Measurements from ENCODE around the gene DRC1. TPM values are rescaled to one million over a fixed set of nuclear protein-coding genes. Genes with fewer than 3 reads are reported as not detected.

DRC1 gene
- total RNA-seq, 1 donor = 0.36 TPM

DNA sequence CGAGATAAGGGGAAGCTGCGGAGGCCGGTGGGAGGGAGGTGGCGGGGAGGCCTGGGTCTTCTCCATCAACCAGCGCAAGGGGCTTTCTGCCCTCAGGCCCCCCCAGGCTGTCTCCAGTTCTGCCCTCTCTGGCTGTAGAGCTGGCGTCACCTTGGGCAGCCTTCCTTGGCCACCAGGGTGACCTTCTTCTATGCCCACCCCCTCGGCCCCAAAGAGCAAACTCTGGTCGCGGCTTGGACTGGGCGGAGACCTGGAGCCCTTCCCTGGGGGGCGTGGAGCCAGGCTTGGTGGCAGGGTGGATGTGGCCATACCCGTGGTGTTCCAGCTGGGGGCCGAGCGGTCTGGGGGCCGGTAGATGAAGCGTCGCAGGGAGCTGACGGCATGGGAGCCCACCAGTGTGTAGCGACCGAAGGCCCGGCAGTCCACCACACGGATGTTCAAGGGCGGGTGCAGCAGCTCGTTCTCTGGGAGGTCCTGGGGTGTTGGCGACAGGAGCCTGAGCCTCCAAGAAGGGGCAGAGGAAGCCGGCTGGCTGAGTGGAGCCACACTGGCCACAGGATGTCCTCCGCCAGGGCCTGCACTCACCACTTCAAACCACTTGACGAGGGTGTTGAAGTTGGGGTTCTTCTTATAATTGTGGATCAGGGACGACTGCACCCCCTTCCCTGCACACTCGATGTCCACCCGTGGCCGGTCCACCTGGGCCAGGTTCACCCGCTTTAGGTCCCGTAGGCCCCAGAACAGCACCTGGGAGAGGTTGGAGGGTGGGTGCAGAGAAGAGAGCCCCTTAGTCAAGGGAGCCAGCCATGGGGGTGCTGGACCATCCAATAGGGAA, 71.3 kb downstream of the DRC1 start:
- no peak overlapping the region for H3K4me2 ChIP-seq (ENCODE audit: insufficient read depth, low read length)
- TF ChIP-seq, protein P1, sequence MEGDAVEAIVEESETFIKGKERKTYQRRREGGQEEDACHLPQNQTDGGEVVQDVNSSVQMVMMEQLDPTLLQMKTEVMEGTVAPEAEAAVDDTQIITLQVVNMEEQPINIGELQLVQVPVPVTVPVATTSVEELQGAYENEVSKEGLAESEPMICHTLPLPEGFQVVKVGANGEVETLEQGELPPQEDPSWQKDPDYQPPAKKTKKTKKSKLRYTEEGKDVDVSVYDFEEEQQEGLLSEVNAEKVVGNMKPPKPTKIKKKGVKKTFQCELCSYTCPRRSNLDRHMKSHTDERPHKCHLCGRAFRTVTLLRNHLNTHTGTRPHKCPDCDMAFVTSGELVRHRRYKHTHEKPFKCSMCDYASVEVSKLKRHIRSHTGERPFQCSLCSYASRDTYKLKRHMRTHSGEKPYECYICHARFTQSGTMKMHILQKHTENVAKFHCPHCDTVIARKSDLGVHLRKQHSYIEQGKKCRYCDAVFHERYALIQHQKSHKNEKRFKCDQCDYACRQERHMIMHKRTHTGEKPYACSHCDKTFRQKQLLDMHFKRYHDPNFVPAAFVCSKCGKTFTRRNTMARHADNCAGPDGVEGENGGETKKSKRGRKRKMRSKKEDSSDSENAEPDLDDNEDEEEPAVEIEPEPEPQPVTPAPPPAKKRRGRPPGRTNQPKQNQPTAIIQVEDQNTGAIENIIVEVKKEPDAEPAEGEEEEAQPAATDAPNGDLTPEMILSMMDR (IDR thresholded peaks at IDR 0.05; ENCODE audit: extremely low read depth, low read depth, low read length) = no peak

GRCh38 chr2:26473796-26474195, 72.1 kb downstream of the DRC1 start:
- TF ChIP-seq, protein P1 (IDR thresholded peaks at IDR 0.05; ENCODE audit: extremely low read depth, low read depth, low read length) = no peak
- no peaks in the 10 kb centered on the region for H4K20me1 ChIP-seq (ENCODE audit: insufficient read depth, low read length)
- DNase-seq (ENCODE audit: insufficient read length, low spot score, missing footprints) = no peak
- H3K27ac ChIP-seq (ENCODE audit: low read depth, low read length) = no peak overlapping the region
- no peaks in the 10 kb centered on the region for H3K4me1 ChIP-seq (ENCODE audit: insufficient read depth, low read length)
- no peaks in the 10 kb centered on the region for H3K9me3 ChIP-seq (ENCODE audit: low read depth, low read length)
- H3K36me3 ChIP-seq (ENCODE audit: insufficient read depth, low read length) = no peaks in the 10 kb centered on the region
- H3K4me3 ChIP-seq (ENCODE audit: insufficient read depth, low read length) = no peak overlapping the region
- H3K27me3 ChIP-seq (ENCODE audit: insufficient read depth, low read length) = no peaks in the 10 kb centered on the region
- no peak overlapping the region for H3K4me2 ChIP-seq (ENCODE audit: insufficient read depth, low read length)
- no peaks in the 10 kb centered on the region for H3K79me2 ChIP-seq (ENCODE audit: insufficient read depth, low read length)
- H2AFZ ChIP-seq (ENCODE audit: low read length) = no peak overlapping the region

More for the DNA sequence above, 71.3 kb downstream of the DRC1 start:
- Histone ChIP-seq H4K20me1 (ENCODE audit: insufficient read depth, low read length) (no peaks in the 10 kb centered on the region), H3K27me3 (ENCODE audit: insufficient read depth, low read length) (no peaks in the 10 kb centered on the region), H3K4me3 (ENCODE audit: insufficient read depth, low read length) (no peak overlapping the region), H3K9me3 (ENCODE audit: low read depth, low read length) (no peaks in the 10 kb centered on the region), H3K36me3 (ENCODE audit: insufficient read depth, low read length) (no peaks in the 10 kb centered on the region), H2AFZ (ENCODE audit: low read length) (no peak overlapping the region), H3K79me2 (ENCODE audit: insufficient read depth, low read length) (no peaks in the 10 kb centered on the region), H3K4me1 (ENCODE audit: insufficient read depth, low read length) (no peaks in the 10 kb centered on the region), H3K27ac (ENCODE audit: low read depth, low read length) (no peak overlapping the region)
- peak; percentile 65 for DNase-seq (ENCODE audit: insufficient read length, low spot score, missing footprints)

GRCh38 chr2:26474261-26474785, 72.6 kb downstream of the DRC1 start:
- Histone ChIP-seq H3K4me3 (ENCODE audit: insufficient read depth, low read length) (no peak overlapping the region), H3K36me3 (ENCODE audit: insufficient read depth, low read length) (no peaks in the 10 kb centered on the region), H3K27ac (ENCODE audit: low read depth, low read length) (no peak overlapping the region), H3K4me2 (ENCODE audit: insufficient read depth, low read length) (no peak overlapping the region), H4K20me1 (ENCODE audit: insufficient read depth, low read length) (no peaks in the 10 kb centered on the region), H3K27me3 (ENCODE audit: insufficient read depth, low read length) (no peaks in the 10 kb centered on the region), H3K9me3 (ENCODE audit: low read depth, low read length) (no peaks in the 10 kb centered on the region), H3K79me2 (ENCODE audit: insufficient read depth, low read length) (no peaks in the 10 kb centered on the region), H2AFZ (ENCODE audit: low read length) (no peak overlapping the region), H3K4me1 (ENCODE audit: insufficient read depth, low read length) (no peaks in the 10 kb centered on the region)
- peak; percentile 43 for DNase-seq (ENCODE audit: insufficient read length, low spot score, missing footprints)
- TF ChIP-seq, protein P1 (IDR thresholded peaks at IDR 0.05; ENCODE audit: extremely low read depth, low read depth, low read length) = no peak

DNA sequence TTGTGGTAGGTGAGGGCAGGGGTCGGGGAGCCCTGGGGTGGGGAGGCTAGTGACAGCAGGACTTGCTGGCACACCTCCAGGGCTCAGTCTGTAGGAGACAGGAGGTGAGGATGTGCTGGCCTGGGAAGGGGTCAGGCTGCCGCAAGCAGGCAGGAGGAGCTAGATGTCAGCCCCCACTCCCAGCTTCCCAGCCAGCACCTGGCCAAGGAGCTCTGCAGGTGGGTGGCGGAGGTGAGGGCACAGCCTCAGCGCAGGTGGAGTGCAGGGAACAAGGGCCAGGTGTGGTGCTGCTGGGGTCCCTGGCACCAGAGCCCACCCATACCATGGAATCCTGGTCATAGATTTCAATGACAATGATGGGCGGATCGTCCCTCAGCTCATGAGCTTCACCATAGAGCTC, 73.3 kb downstream of the DRC1 start:
- Histone ChIP-seq H2AFZ (ENCODE audit: low read length) (no peak overlapping the region), H3K9me3 (ENCODE audit: low read depth, low read length) (no peaks in the 10 kb centered on the region), H3K36me3 (ENCODE audit: insufficient read depth, low read length) (no peaks in the 10 kb centered on the region), H3K4me3 (ENCODE audit: insufficient read depth, low read length) (no peak overlapping the region), H4K20me1 (ENCODE audit: insufficient read depth, low read length) (no peaks in the 10 kb centered on the region), H3K4me1 (ENCODE audit: insufficient read depth, low read length) (no peaks in the 10 kb centered on the region), H3K79me2 (ENCODE audit: insufficient read depth, low read length) (no peaks in the 10 kb centered on the region), H3K4me2 (ENCODE audit: insufficient read depth, low read length) (no peak overlapping the region), H3K27ac (ENCODE audit: low read depth, low read length) (no peak overlapping the region), H3K27me3 (ENCODE audit: insufficient read depth, low read length) (no peaks in the 10 kb centered on the region)
- peak; percentile 43 for DNase-seq (ENCODE audit: insufficient read length, low spot score, missing footprints)
- TF ChIP-seq, protein P1 (IDR thresholded peaks at IDR 0.05; ENCODE audit: extremely low read depth, low read depth, low read length) = no peak
